IMR-90 (cell line): Measurements from ENCODE around the gene ATP13A1. TPM values are rescaled to one million over a fixed set of nuclear protein-coding genes. Genes with fewer than 3 reads are reported as not detected.

ENCODE experiments used
- ATAC-seq: fragments of 200-7000 bp; cut with Tn5 transposase; 2 replicates; pipeline ENCODE4 v1.9.1; 2020; ENCODE audit warnings: low read depth, mild to moderate bottlenecking, moderate library complexity
- BruUV-seq: library from RNA; stranded (reverse); fragments of 400-500 nt; replicated peaks from 2 replicates; lab custom pipeline; 2021; lab: Mats Ljungman, UMichigan
- CTCF ChIA-PET: fragments of 300-600 bp; formaldehyde crosslinking; extraction: SDS; loops from one replicate; lab custom pipeline; 2021; ENCODE audit warnings: antibody characterized with exemption; lab: Yijun Ruan, JAX
- POLR2A ChIA-PET: fragments of 300-600 bp; sonication (Branson Sonifier 250); formaldehyde crosslinking; loops from one replicate; lab custom pipeline; 2022; ENCODE audit warnings: antibody characterized with exemption; ENCODE audit not compliant: unreplicated experiment; lab: Charles Lee
- DNase-seq: peaks from one replicate; pipeline ENCODE4 v3.0.0; 2013
- H2AFZ ChIP-seq: replicated peaks from 2 replicates; pipeline ENCODE3; 2013; ENCODE audit warnings: low read length, mild to moderate bottlenecking; ENCODE audit not compliant: poor library complexity
- H2AK5ac ChIP-seq: 2 replicates; pipeline ENCODE4 v1.6.1; 2013; ENCODE audit warnings: low read depth, low read length, inconsistent platforms
- H2AK9ac ChIP-seq: replicated peaks from 2 replicates; pipeline ENCODE3; 2013; ENCODE audit warnings: mild to moderate bottlenecking, low read depth, low read length, moderate library complexity; ENCODE audit not compliant: poor library complexity
- H2BK120ac ChIP-seq: 2 replicates; pipeline ENCODE4 v1.6.1; 2013; ENCODE audit warnings: low read depth, low read length, inconsistent platforms
- H2BK15ac ChIP-seq: 3 replicates; pipeline ENCODE4 v1.6.1; 2013; ENCODE audit warnings: low read depth, low read length, inconsistent platforms
- H2BK20ac ChIP-seq: 2 replicates; pipeline ENCODE4 v1.6.1; 2013; ENCODE audit warnings: low read depth, mild to moderate bottlenecking, inconsistent platforms, low read length, moderate library complexity
- H2BK5ac ChIP-seq: 2 replicates; pipeline ENCODE4 v1.6.1; 2013; ENCODE audit warnings: mild to moderate bottlenecking, low read depth, low read length, inconsistent platforms; ENCODE audit not compliant: poor library complexity, severe bottlenecking
- H3K14ac ChIP-seq: replicated peaks from 2 replicates; pipeline ENCODE4 v1.6.1; 2013; ENCODE audit warnings: low read depth, low read length, inconsistent platforms
- H3K18ac ChIP-seq: 2 replicates; pipeline ENCODE4 v1.6.1; 2013; ENCODE audit warnings: low read depth, low read length, control low read depth
- H3K23ac ChIP-seq: 2 replicates; pipeline ENCODE4 v1.6.1; 2013; ENCODE audit warnings: low read depth, low read length, inconsistent platforms
- H3K27ac ChIP-seq: 2 replicates; pipeline ENCODE4 v1.5.1; 2013; ENCODE audit warnings: mild to moderate bottlenecking, control low read depth, low read length; ENCODE audit not compliant: insufficient read depth
- H3K27me3 ChIP-seq: 2 replicates; pipeline ENCODE4 v1.6.1; 2013; ENCODE audit warnings: low read length; ENCODE audit not compliant: control insufficient read depth, insufficient read depth
- H3K36me3 ChIP-seq: 2 replicates; pipeline ENCODE4 v1.6.1; 2013; ENCODE audit warnings: low read length, mixed read lengths; ENCODE audit not compliant: control insufficient read depth, insufficient read depth
- H3K4ac ChIP-seq: 2 replicates; pipeline ENCODE4 v1.6.1; 2013; ENCODE audit warnings: low read depth, low read length, inconsistent platforms
- H3K4me1 ChIP-seq: 2 replicates; pipeline ENCODE4 v1.6.1; 2013; ENCODE audit warnings: low read length, mixed read lengths; ENCODE audit not compliant: control insufficient read depth, insufficient read depth
- H3K4me2 ChIP-seq: 2 replicates; pipeline ENCODE4 v1.6.1; 2013; ENCODE audit warnings: low read depth, mild to moderate bottlenecking, control low read depth, low read length, moderate library complexity
- H3K4me3 ChIP-seq: 2 replicates; pipeline ENCODE4 v1.5.1; 2013; ENCODE audit warnings: low read depth, mild to moderate bottlenecking, control low read depth, low read length, moderate library complexity; ENCODE audit not compliant: insufficient read depth
- H3K56ac ChIP-seq: 2 replicates; pipeline ENCODE4 v1.6.1; 2013; ENCODE audit warnings: low read length, inconsistent platforms; ENCODE audit not compliant: insufficient read depth; ENCODE audit errors: extremely low read depth
- H3K79me1 ChIP-seq, 2 experiments: 2 replicates each; pipeline ENCODE4 v1.6.1; 2013; ENCODE audit warnings: low read length in 2 of 2, inconsistent platforms in 1 of 2, low read depth in 1 of 2
- H3K9ac ChIP-seq: 2 replicates; pipeline ENCODE4 v1.6.1; 2013; ENCODE audit warnings: low read depth, low read length, control low read depth
- H3K9me1 ChIP-seq: 2 replicates; pipeline ENCODE4 v1.6.1; 2013; ENCODE audit warnings: low read length, inconsistent platforms; ENCODE audit not compliant: insufficient read depth
- H3K9me3 ChIP-seq: 2 replicates; pipeline ENCODE4 v1.6.1; 2013; ENCODE audit warnings: low read length; ENCODE audit not compliant: control insufficient read depth, insufficient read depth
- H4K20me1 ChIP-seq: 2 replicates; pipeline ENCODE4 v1.6.1; 2013; ENCODE audit warnings: low read length, inconsistent platforms; ENCODE audit not compliant: insufficient read depth
- H4K5ac ChIP-seq: 2 replicates; pipeline ENCODE4 v1.6.1; 2013; ENCODE audit warnings: mild to moderate bottlenecking, low read depth, low read length, control low read depth
- H4K8ac ChIP-seq, 2 experiments: 2 replicates each; pipeline ENCODE4 v1.6.1; 2013; ENCODE audit warnings: low read depth in 2 of 2, low read length in 2 of 2, control low read depth in 1 of 2, inconsistent platforms in 1 of 2
- H4K91ac ChIP-seq: 2 replicates; pipeline ENCODE4 v1.6.1; 2013; ENCODE audit warnings: low read depth, low read length, inconsistent platforms; ENCODE audit not compliant: insufficient read depth
- CEBPB ChIP-seq: IDR thresholded peaks from 2 replicates; pipeline ENCODE4 v1.6.1; 2012; ENCODE audit warnings: low read depth, low read length, improper control_type of control experiment
- MAFK ChIP-seq: IDR thresholded peaks from 2 replicates; pipeline ENCODE4 v1.6.1; 2012; ENCODE audit warnings: low read depth, low read length, improper control_type of control experiment
- SMC3 ChIP-seq: fragments of 150-350 bp; IDR thresholded peaks from 2 replicates; pipeline ENCODE4 v1.6.1; 2016; ENCODE audit warnings: low read depth, mild to moderate bottlenecking, antibody characterized with exemption, low read length, moderate library complexity
- WGBS, 2 experiments: methylation state at CpG; one replicate each; pipeline versions ENCODE4 v1.1.5 to v1.1.7; 2013; ENCODE audit warnings: missing lambda C conversion rate in 2 of 2; ENCODE audit not compliant: insufficient read length in 1 of 2; ENCODE audit errors: extremely low coverage in 2 of 2; 5-methylcytosine and 5-hydroxymethylcytosine counted together
- dilution Hi-C: fragments of 300-500 bp; cut with HindIII; formaldehyde crosslinking; loops from one replicate; pipeline ENCODE4 v1.14.3; 2018; ENCODE audit warnings: low sequenced_read_pairs; ENCODE audit not compliant: unreplicated experiment
- in situ Hi-C: fragments of 300-500 bp; cut with MboI; formaldehyde crosslinking; loops from 3 replicates; pipeline ENCODE4 v1.14.3; 2019; ENCODE audit warnings: low sequenced_read_pairs, inconsistent platforms, mixed read lengths
- intact Hi-C: fragments of 100-400 bp; cut with micrococcal nuclease; formaldehyde crosslinking; loops from 2 replicates; pipeline ENCODE4 v1.10.0; 2022
- polyA plus RNA-seq, 3 experiments: library from polyadenylated mRNA; depleted of rRNA; stranded (reverse); fragments of >200 nt; gene quantifications; 2 replicates each; pipeline ENCODE4 v1.2.3, GENCODE V29; 2012; ENCODE audit warnings: low replicate concordance in 1 of 3
- total RNA-seq: library from RNA; depleted of rRNA; stranded (reverse); fragments of >200 nt; gene quantifications from 2 replicates; pipeline ENCODE4 v1.2.3, GENCODE V29; 2012
- TF ChIP-seq, protein P1 (sequence below): fragments of 150-350 bp; IDR thresholded peaks from 2 replicates; pipeline ENCODE4 v1.6.1; 2016; ENCODE audit warnings: low read depth, mild to moderate bottlenecking, low read length, moderate library complexity, borderline replicate concordance

The ATP13A1 gene
- total and polyA plus RNA-seq, 2 of the 4 experiments (the other 2 are of a cell fraction), result 13.3 to 43.8 TPM

GRCh38 chr19:19628501-19629134, 34.9 kb downstream of the ATP13A1 start:
- dilution Hi-C loops (no loop called here), in situ Hi-C loops (loop anchor here (25.0 kb wide), 1 partner anchor 241 kb away; no protein-coding TSS in a partner anchor), intact Hi-C loops (no loop called here)
- CTCF ChIA-PET, result interaction anchor here (0.6 kb wide), 1 partner anchor 34 kb away, joined by 3 read pairs; no protein-coding TSS in a partner anchor
- no TSS peak for BruUV-seq
- Histone ChIP-seq H2AK5ac (no peak overlapping the region), H3K9me1 (peaks cover 3% of the 10 kb centered on the region; the same call in 1 of the 2 replicates), H3K9ac (no peak overlapping the region), H3K4me1 (no peaks in the 10 kb centered on the region), H3K14ac (no peak overlapping the region), H3K36me3 (peaks cover 21% of the 10 kb centered on the region), H2AFZ (peak overlapping the region; percentile 83), H2BK5ac (no peak overlapping the region), H2AK9ac (peak overlapping the region; percentile 42), H3K56ac (no peak overlapping the region), H4K91ac (no peak overlapping the region), H4K20me1 (no peaks in the 10 kb centered on the region), H3K27me3 (no peaks in the 10 kb centered on the region; the same call in 1 of the 2 replicates), H4K5ac (no peak overlapping the region), H2BK120ac (no peak overlapping the region), H2BK15ac (no peak overlapping the region), H3K4ac (no peak overlapping the region), H3K79me1 (no peaks in the 10 kb centered on the region), H3K9me3 (no peaks in the 10 kb centered on the region), H3K4me3 (no peak overlapping the region), H3K18ac (no peak overlapping the region), H2BK20ac (no peak overlapping the region), H3K27ac (no peak overlapping the region), H3K4me2 (peak overlapping the region; percentile 26; the same call in 1 of the 2 replicates), H4K8ac (no peak overlapping the region), H3K23ac (no peak overlapping the region)
- 26% methylated on average over 8 of the region's 51 CpGs; no CpG with 5 or more reads in 1 of the 2 experiments for WGBS, 2 experiments
- DNase-seq (peak; percentile 48), ATAC-seq (peak; percentile 50)
- TF ChIP-seq CEBPB (peak; percentile 51), MAFK (no peak), SMC3 (no peak)
- TF ChIP-seq, protein P1, sequence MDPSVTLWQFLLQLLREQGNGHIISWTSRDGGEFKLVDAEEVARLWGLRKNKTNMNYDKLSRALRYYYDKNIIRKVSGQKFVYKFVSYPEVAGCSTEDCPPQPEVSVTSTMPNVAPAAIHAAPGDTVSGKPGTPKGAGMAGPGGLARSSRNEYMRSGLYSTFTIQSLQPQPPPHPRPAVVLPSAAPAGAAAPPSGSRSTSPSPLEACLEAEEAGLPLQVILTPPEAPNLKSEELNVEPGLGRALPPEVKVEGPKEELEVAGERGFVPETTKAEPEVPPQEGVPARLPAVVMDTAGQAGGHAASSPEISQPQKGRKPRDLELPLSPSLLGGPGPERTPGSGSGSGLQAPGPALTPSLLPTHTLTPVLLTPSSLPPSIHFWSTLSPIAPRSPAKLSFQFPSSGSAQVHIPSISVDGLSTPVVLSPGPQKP, result no peak
- POLR2A ChIA-PET, result no interaction called here
